22Rv1 (cell line): ENCODE results near the gene COIL.

Experiments used
- H3K27ac ChIP-seq: fragments of 450-650 bp; 2 replicates; pipeline ENCODE4 v1.5.1; 2017
- ZFX ChIP-seq: fragments of 450-650 bp; IDR thresholded peaks from 2 replicates; pipeline ENCODE4 v1.6.1; 2017; ENCODE audit warnings: antibody characterized with exemption, borderline replicate concordance
- TF ChIP-seq, protein P1 (sequence below): fragments of 450-650 bp; IDR thresholded peaks from 2 replicates; pipeline ENCODE4 v1.5.1; 2017; ENCODE audit warnings: mild to moderate bottlenecking

COIL gene

DNA sequence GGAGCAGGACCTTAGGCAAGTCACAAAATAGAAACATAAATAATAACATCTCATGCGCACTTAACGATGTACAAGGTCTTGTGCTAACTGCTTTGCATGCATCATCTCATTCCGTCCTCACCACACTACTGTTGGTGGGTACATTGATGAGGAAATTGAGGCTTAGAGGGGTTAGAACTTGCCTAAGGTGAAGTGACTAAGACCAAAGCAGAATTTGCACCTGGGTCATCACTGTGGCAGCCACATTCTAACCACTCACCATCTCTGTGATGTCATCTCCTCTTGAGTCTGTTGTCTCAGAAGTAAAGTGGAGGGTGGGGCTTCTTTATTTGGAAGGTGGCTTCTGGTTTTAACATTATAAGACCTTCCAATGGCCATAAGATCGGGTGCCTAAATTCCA lies 26.6 kb downstream of the COIL start:
- H3K27ac ChIP-seq: no peak overlapping the region
- TF ChIP-seq ZFX: no peak
- TF ChIP-seq, protein P1, sequence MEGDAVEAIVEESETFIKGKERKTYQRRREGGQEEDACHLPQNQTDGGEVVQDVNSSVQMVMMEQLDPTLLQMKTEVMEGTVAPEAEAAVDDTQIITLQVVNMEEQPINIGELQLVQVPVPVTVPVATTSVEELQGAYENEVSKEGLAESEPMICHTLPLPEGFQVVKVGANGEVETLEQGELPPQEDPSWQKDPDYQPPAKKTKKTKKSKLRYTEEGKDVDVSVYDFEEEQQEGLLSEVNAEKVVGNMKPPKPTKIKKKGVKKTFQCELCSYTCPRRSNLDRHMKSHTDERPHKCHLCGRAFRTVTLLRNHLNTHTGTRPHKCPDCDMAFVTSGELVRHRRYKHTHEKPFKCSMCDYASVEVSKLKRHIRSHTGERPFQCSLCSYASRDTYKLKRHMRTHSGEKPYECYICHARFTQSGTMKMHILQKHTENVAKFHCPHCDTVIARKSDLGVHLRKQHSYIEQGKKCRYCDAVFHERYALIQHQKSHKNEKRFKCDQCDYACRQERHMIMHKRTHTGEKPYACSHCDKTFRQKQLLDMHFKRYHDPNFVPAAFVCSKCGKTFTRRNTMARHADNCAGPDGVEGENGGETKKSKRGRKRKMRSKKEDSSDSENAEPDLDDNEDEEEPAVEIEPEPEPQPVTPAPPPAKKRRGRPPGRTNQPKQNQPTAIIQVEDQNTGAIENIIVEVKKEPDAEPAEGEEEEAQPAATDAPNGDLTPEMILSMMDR: no peak

DNA sequence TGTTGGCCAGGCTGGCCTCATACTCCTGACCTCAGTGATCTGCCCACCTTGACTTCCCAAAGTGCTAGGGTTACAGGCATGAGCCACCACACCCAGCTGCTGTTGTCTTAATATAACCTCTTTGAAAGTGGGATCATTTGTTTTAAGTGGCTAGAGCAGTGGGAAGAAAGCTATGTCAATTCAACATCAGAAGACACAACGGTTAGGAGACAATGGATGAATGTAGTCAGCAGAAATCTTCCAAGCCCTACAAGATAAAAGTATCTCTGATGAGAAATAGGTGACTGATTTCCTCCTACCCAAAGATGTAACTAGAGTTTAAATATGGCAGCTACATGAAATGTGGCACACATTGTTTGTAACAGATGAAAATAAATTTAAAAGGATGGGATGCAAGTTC lies 27.0 kb downstream of the COIL start:
- no peak for TF ChIP-seq ZFX
- H3K27ac ChIP-seq: no peak overlapping the region

DNA sequence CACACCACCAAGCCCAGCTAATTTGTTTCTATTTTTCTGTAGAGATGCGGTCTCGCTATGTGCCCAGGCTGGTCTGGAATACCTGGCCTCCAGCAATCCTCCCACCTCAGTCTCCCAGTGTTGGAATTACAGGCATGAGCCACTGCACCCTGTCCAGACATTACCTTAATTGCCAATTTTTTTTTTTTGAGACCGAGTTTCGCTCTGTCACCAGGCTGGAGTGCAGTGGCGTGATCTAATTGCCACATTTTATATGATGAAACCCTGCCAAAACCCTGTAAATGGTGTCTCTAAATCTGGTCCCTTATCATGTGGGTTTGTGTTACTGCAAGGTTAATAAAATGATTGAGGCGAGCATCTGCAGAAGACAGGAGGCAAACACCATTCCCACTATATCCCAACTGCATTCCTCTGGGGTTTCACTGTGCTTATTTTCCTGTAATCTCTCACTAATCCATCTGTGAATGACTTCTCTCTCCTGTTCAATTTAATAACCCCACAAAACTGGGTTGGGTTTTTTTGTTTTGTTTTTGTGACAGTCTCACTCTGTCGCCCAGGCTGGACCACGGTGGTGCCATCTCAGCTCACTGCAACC lies 27.6 kb downstream of the COIL start:
- TF ChIP-seq, protein P1: no peak
- TF ChIP-seq ZFX: no peak
- H3K27ac ChIP-seq: no peak overlapping the region

DNA sequence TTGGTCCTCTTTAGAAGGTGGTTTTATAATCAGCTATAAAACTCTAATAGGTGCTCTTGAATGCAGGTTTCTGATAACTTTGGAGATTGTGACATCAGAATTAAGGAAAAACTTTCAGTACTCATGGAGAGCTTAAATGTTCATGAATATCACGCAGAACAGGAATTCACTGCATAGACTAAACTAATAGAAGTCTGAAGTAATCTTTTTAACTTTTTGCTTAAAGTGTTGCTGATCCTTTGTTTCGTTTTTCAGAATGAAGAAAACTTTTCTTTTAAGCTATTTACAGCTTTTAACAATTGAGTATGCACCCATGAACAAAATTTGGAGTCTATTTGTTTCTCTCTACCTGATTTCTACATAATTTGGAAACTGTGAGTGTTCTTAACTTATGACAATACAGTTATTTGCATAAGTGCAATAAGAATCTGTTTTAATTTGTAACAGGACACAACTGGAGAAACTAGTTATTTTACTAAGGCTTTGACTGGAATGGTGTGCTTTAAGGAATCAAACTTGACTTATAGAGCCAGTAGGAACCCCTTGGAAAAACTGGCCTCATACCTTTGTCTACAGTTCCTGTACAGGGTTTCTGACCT lies 30.0 kb downstream of the COIL start:
- TF ChIP-seq, protein P1: no peak
- TF ChIP-seq ZFX: no peak

DNA sequence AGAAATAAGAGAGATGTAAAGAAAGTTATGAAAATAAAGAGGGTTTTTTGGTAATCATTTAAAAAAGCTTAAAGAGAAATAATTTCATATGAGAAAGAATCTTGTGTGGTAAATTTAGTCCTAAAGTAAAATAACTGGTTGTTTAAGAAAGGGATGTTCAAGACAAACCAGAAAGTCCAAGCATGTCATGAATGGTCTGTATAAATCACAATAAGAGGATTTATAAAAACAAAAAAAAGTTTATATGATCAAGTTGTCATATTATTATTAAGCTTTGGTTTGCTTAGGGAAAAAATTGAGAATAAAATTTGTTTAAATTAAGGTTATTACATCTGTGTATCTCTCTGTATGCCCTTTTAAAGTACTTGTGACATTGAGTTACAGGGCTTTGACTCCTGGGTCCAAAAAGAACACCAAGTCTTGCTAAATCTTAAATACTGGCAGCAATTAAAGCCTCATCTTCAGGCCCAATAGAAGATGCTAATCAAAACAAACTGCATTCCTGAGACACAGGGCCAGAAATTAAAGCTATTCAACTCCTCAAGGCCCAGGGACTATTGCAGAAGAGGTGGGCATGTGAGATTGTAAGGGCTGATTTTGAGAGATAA lies 31.4 kb downstream of the COIL start:
- TF ChIP-seq ZFX: no peak
- TF ChIP-seq, protein P1: no peak
- no peak overlapping the region for H3K27ac ChIP-seq

More for the DNA sequence above, 30.0 kb downstream of the COIL start:
- H3K27ac ChIP-seq: no peak overlapping the region

DNA sequence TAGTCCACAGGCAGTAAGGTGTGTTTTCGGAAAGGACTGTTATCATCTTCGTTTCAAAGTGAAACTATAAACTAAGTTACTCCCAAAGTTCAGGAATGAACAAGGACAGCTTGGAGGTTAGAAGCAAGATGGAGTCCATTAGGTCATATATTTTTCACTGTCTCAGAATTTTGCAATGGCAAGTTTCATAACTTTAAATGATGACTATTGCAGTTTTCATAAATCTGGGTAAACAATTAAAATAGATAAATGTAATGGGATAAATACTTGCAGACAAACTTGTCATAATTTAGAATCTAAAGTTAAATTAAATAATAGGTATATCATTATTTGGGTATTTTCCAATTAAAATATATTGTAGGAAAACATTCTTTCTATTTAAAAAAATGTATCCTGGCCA lies 32.3 kb downstream of the COIL start:
- TF ChIP-seq, protein P1: no peak
- TF ChIP-seq ZFX: no peak
- no peak overlapping the region for H3K27ac ChIP-seq

DNA sequence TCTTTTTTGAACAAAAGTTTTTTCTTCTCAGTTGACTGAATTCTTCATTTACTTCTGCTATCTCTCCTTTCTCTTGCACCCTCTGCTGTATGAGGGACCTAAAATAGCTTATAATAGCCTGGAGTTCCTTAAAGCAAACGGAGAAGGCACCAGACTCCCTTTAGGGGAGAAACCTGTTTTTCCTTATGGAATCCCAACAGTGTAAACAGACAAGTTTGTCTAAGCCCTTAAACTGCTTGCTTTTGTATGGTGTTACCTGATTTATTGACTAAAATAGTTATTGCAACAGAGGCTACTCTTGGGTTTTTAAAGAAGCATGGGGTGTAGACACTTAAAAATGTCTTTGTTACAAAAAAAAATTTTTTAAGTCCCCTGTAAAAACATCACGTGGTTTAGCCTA lies 34.1 kb downstream of the COIL start:
- H3K27ac ChIP-seq: no peak overlapping the region
- TF ChIP-seq, protein P1: no peak
- TF ChIP-seq ZFX: no peak
